HCT116 (cell line): ENCODE data around the gene SNX9. TPM values are rescaled to one million over a fixed set of nuclear protein-coding genes. Genes with fewer than 3 reads are reported as not detected.
A peak's percentile ranks its signal among the peaks of the same experiment; 100 is the strongest.

Source experiments
- ATAC-seq: fragments of 200-7000 bp; cut with Tn5 transposase; 2 replicates; pipeline ENCODE4 v1.9.1; 2020; ENCODE audit warnings: mild to moderate bottlenecking, moderate library complexity
- BruUV-seq: library from RNA; stranded (reverse); fragments of 400-500 nt; replicated peaks from 2 replicates; lab custom pipeline; 2021; lab: Mats Ljungman, UMichigan
- CTCF ChIA-PET: fragments of 300-600 bp; sonication (Branson Sonifier 250); formaldehyde crosslinking; loops from one replicate; lab custom pipeline; 2021; ENCODE audit warnings: antibody characterized with exemption; lab: Charles Lee
- POLR2A ChIA-PET: fragments of 300-600, 350-600 bp; sonication (Branson Sonifier 250); formaldehyde crosslinking; loops from one replicate; lab custom pipeline; 2021; ENCODE audit warnings: antibody characterized with exemption; lab: Charles Lee
- RAD21 ChIA-PET, 2 experiments: fragments of 300-600 bp; sonication (Branson Sonifier 250); formaldehyde crosslinking; loops; one replicate each; lab custom pipeline; 2023; ENCODE audit warnings: low total read pairs in 2 of 2; ENCODE audit not compliant: uncharacterized antibody in 2 of 2, unreplicated experiment in 2 of 2, low non-redundant PET in 1 of 2; lab: Charles Lee
- DNase-seq: peaks from one replicate; pipeline ENCODE4 v3.0.0-alpha.2; 2010; ENCODE audit warnings: low read depth, low spot score
- H2AFZ ChIP-seq: fragments of 200-600 bp; shearing (Covaris generic), sonication (generic); 2 replicates; pipeline ENCODE4 v1.6.1; 2017; ENCODE audit warnings: low read depth, mixed run types, mixed read lengths, antibody characterized with exemption, low read length; ENCODE audit not compliant: poor library complexity, severe bottlenecking
- H3K27ac ChIP-seq: 2 replicates; pipeline ENCODE4 v1.5.1; 2012; ENCODE audit warnings: low read depth, low read length
- H3K27me3 ChIP-seq: fragments of 200-600 bp; sonication (generic); 2 replicates; pipeline ENCODE4 v1.6.1; 2016; ENCODE audit warnings: mixed run types, low read length, mixed read lengths; ENCODE audit not compliant: insufficient read depth
- H3K36me3 ChIP-seq, 2 experiments: fragments of 200-500 bp in 1 of 2; fragments of 200-600 bp in 1 of 2; sonication (Bioruptor generic) in 1 of 2; sonication (generic) in 1 of 2; 2 replicates each; pipeline versions ENCODE4 v1.5.1 to v1.6.1; 2014 to 2016; ENCODE audit warnings: low read length in 2 of 2, inconsistent platforms in 1 of 2, mixed read lengths in 1 of 2, mixed run types in 1 of 2; ENCODE audit not compliant: insufficient read depth in 2 of 2, control insufficient read depth in 1 of 2
- H3K4me1 ChIP-seq, 2 experiments: fragments of 200-600 bp in 1 of 2; sonication (generic) in 1 of 2; 2 replicates each; pipeline versions ENCODE4 v1.5.1 to v1.6.1; 2012 to 2017; ENCODE audit warnings: low read length in 2 of 2, inconsistent platforms in 1 of 2, mild to moderate bottlenecking in 1 of 2, mixed read lengths in 1 of 2, mixed run types in 1 of 2, moderate library complexity in 1 of 2; ENCODE audit not compliant: insufficient read depth in 2 of 2, control insufficient read depth in 1 of 2
- H3K4me2 ChIP-seq: fragments of 200-600 bp; sonication (generic); 2 replicates; pipeline ENCODE4 v1.6.1; 2017; ENCODE audit warnings: mixed run types, low read length, mixed read lengths
- H3K4me3 ChIP-seq, 2 experiments: fragments of 200-600 bp in 1 of 2; sonication (generic) in 1 of 2; replicated peaks in 1 of 2; 2 replicates each; pipeline ENCODE4 v1.5.1; 2011 to 2016; ENCODE audit warnings: low read length in 2 of 2, control low read depth in 1 of 2, low read depth in 1 of 2, mild to moderate bottlenecking in 1 of 2, mixed read lengths in 1 of 2, mixed run types in 1 of 2
- H3K79me2 ChIP-seq: fragments of 200-600 bp; sonication (generic); 2 replicates; pipeline ENCODE4 v1.6.1; 2017; ENCODE audit warnings: mild to moderate bottlenecking, mixed run types, low read length, moderate library complexity, mixed read lengths; ENCODE audit not compliant: insufficient read depth
- H3K9ac ChIP-seq: fragments of 200-600 bp; sonication (generic); 2 replicates; pipeline ENCODE4 v1.6.1; 2016; ENCODE audit warnings: low read length, mixed read lengths
- H3K9me2 ChIP-seq: fragments of 200-600 bp; sonication (generic), shearing (Covaris generic); 2 replicates; pipeline ENCODE4 v1.6.1; 2017; ENCODE audit warnings: mixed run types, mild to moderate bottlenecking, moderate library complexity; ENCODE audit not compliant: insufficient read depth
- H3K9me3 ChIP-seq, 2 experiments: fragments of 200-500 bp in 1 of 2; fragments of 200-600 bp in 1 of 2; sonication (Bioruptor generic) in 1 of 2; sonication (generic) in 1 of 2; 2 replicates each; pipeline ENCODE4 v1.6.1; 2014 to 2017; ENCODE audit warnings: low read length in 2 of 2, mixed read lengths in 2 of 2, inconsistent platforms in 1 of 2, low read depth in 1 of 2, mild to moderate bottlenecking in 1 of 2, mixed run types in 1 of 2, moderate library complexity in 1 of 2; ENCODE audit not compliant: control insufficient read depth in 1 of 2, insufficient read depth in 1 of 2
- H4K20me1 ChIP-seq: fragments of 200-600 bp; sonication (generic), shearing (Covaris generic); 2 replicates; pipeline ENCODE4 v1.6.1; 2017; ENCODE audit warnings: mixed run types, mild to moderate bottlenecking, moderate library complexity; ENCODE audit not compliant: insufficient read depth
- ATF3 ChIP-seq: IDR thresholded peaks from 2 replicates; pipeline ENCODE4 v1.6.1; 2012
- CBX3 ChIP-seq: IDR thresholded peaks from 2 replicates; pipeline ENCODE4 v1.6.1; 2012; ENCODE audit warnings: low read depth
- CEBPB ChIP-seq: IDR thresholded peaks from 2 replicates; pipeline ENCODE4 v1.6.1; 2012; ENCODE audit warnings: low read depth
- EGR1 ChIP-seq: IDR thresholded peaks from 2 replicates; pipeline ENCODE4 v1.6.1; 2012; ENCODE audit warnings: low read depth
- ELF1 ChIP-seq: IDR thresholded peaks from 2 replicates; pipeline ENCODE4 v1.6.1; 2012; ENCODE audit warnings: low read depth, borderline replicate concordance
- EZH2phosphoT487 ChIP-seq: fragments of 200-600 bp; IDR thresholded peaks from 2 replicates; pipeline ENCODE4 v1.6.1; 2018; ENCODE audit warnings: antibody characterized with exemption, borderline replicate concordance
- FOSL1 ChIP-seq: IDR thresholded peaks from 2 replicates; pipeline ENCODE4 v1.6.1; 2012; ENCODE audit warnings: low read depth
- POLR2A ChIP-seq: IDR thresholded peaks from 2 replicates; pipeline ENCODE4 v1.7.0; 2011; ENCODE audit warnings: borderline replicate concordance; ENCODE audit not compliant: insufficient read depth, insufficient read length; ENCODE audit errors: extremely low read depth
- POLR2AphosphoS5 ChIP-seq: IDR thresholded peaks from 2 replicates; pipeline ENCODE4 v1.6.1; 2011; ENCODE audit warnings: mild to moderate bottlenecking, low read depth, low read length, moderate library complexity
- REST ChIP-seq: IDR thresholded peaks from 2 replicates; pipeline ENCODE4 v1.6.1; 2012; ENCODE audit warnings: low read depth
- SIN3A ChIP-seq: IDR thresholded peaks from 2 replicates; pipeline ENCODE4 v1.6.1; 2012; ENCODE audit warnings: low read depth
- SRF ChIP-seq: IDR thresholded peaks from 2 replicates; pipeline ENCODE4 v1.6.1; 2012; ENCODE audit warnings: low read depth
- YY1 ChIP-seq: IDR thresholded peaks from 2 replicates; pipeline ENCODE4 v1.6.1; 2011; ENCODE audit warnings: low read length, low read depth, moderate library complexity, mild to moderate bottlenecking; ENCODE audit not compliant: insufficient replicate concordance; ENCODE audit errors: extremely low read depth
- ZBTB33 ChIP-seq: IDR thresholded peaks from 2 replicates; pipeline ENCODE4 v1.6.1; 2011; ENCODE audit warnings: mild to moderate bottlenecking, low read length, moderate library complexity; ENCODE audit not compliant: insufficient replicate concordance; ENCODE audit errors: extremely low read depth
- ZNF274 ChIP-seq: fragments of 200-500 bp; sonication (Bioruptor generic); IDR thresholded peaks from 2 replicates; pipeline ENCODE4 v1.6.1; 2014; ENCODE audit warnings: mild to moderate bottlenecking, low read depth, low read length, inconsistent platforms
- intact Hi-C: fragments of 100-400 bp; cut with micrococcal nuclease; formaldehyde crosslinking; loops from 2 replicates; pipeline ENCODE4 v1.10.0; 2022
- total RNA-seq: library from RNA; stranded (reverse); gene quantifications from one replicate; pipeline ENCODE4 v1.2.1, GENCODE V29; 2021; ENCODE audit not compliant: unreplicated experiment

SNX9 gene
- total RNA-seq, 1 experiment from 2014 or later: 42.5 TPM

- ChIA-PET POLR2A (no interaction called here), RAD21 (no interaction called here), CTCF (no interaction called here)
- Histone ChIP-seq H3K4me2 (no peak overlapping the region), H3K27ac (no peak overlapping the region), H3K36me3 (no peaks in the 10 kb centered on the region), H3K79me2 (no peaks in the 10 kb centered on the region), H4K20me1 (no peaks in the 10 kb centered on the region), H3K4me1 (peaks cover 0 to 4% of the 10 kb centered on the region in 2 experiments; a peak in 1 of 4 replicates), H3K9me2 (no peaks in the 10 kb centered on the region), H3K27me3 (no peaks in the 10 kb centered on the region), H3K9me3 (no peaks in the 10 kb centered on the region), H3K9ac (no peak overlapping the region), H2AFZ (peak overlapping the region; percentile 49), H3K4me3 (no peak overlapping the region)
- intact Hi-C loops: no loop called here
- ATAC-seq (no peak), DNase-seq (no peak)
- TF ChIP-seq REST: no peak
- no peak for TF ChIP-seq SRF
- no peak for TF ChIP-seq POLR2AphosphoS5
- no peak for TF ChIP-seq CEBPB
- TF ChIP-seq ZNF274: no peak
- TF ChIP-seq ZBTB33: no peak
- TF ChIP-seq ELF1: no peak
- TF ChIP-seq ATF3: no peak
- no peak for TF ChIP-seq EZH2phosphoT487
- TF ChIP-seq YY1: no peak
- no peak for TF ChIP-seq POLR2A
- no peak for TF ChIP-seq CBX3
- no peak for TF ChIP-seq SIN3A
- TF ChIP-seq FOSL1: no peak
- no peak for TF ChIP-seq EGR1
- BruUV-seq: no TSS peak
These were observed 27.2 kb upstream of the SNX9 start for GRCh38 chr6:157795841-157796240.
